Activated CD8-positive, alpha-beta T cell treated with anti-CD3 and anti-CD28 coated beads for 36 hours (primary cell): ENCODE results near the gene KCNAB1. TPM values are rescaled to one million over a fixed set of nuclear protein-coding genes. Genes with fewer than 3 reads are reported as not detected.

Source experiments
- ATAC-seq: fragments of 200-7000 bp; cut with Tn5 transposase; one replicate; pipeline ENCODE4 v1.10.0; 2021; ENCODE audit warnings: mild to moderate bottlenecking, moderate library complexity
- CTCF ChIA-PET: fragments of 350-600 bp; sonication (Branson Sonifier 250); formaldehyde crosslinking; loops from one replicate; lab custom pipeline; 2021; ENCODE audit warnings: antibody characterized with exemption; lab: Charles Lee
- POLR2A ChIA-PET: fragments of 350-600 bp; sonication (Branson Sonifier 250); formaldehyde crosslinking; loops from one replicate; lab custom pipeline; 2021; ENCODE audit warnings: antibody characterized with exemption; lab: Charles Lee
- DNase-seq: peaks from one replicate; pipeline ENCODE4 v3.0.0-alpha.2; 2020
- H3K27ac Mint-ChIP-seq: one replicate; pipeline ENCODE4 v1.8.0; 2021; ENCODE audit warnings: mild to moderate bottlenecking, mixed read lengths
- H3K27me3 Mint-ChIP-seq: one replicate; pipeline ENCODE4 v1.8.0; 2021; ENCODE audit warnings: mixed read lengths
- H3K36me3 Mint-ChIP-seq: one replicate; pipeline ENCODE4 v1.8.0; 2021; ENCODE audit warnings: low read depth, mixed read lengths
- H3K4me1 Mint-ChIP-seq: one replicate; pipeline ENCODE4 v1.8.0; 2021; ENCODE audit warnings: low read depth, mixed read lengths
- H3K4me3 Mint-ChIP-seq: one replicate; pipeline ENCODE4 v1.8.0; 2021; ENCODE audit warnings: mild to moderate bottlenecking, moderate library complexity, mixed read lengths
- H3K9me3 Mint-ChIP-seq: one replicate; pipeline ENCODE4 v1.8.0; 2021; ENCODE audit warnings: mixed read lengths
- intact Hi-C: fragments of 100-400 bp; cut with micrococcal nuclease; formaldehyde crosslinking; loops from one replicate; pipeline ENCODE4 v1.10.0; 2022
- total RNA-seq, 2 experiments: library from RNA; stranded (reverse); gene quantifications; one replicate each; pipeline ENCODE4 v1.2.3, GENCODE V29; 2021
- TF ChIP-seq, protein P1 (sequence below): fragments of 200-600 bp; IDR thresholded peaks from one replicate; pipeline ENCODE4 v1.8.0; 2022; ENCODE audit warnings: antibody characterized with exemption, mild to moderate bottlenecking

Gene KCNAB1
- total RNA-seq, 2 experiments from 2014 or later: not detected

GRCh38 chr3:156425651-156426050 lies 305.3 kb downstream of the KCNAB1 start:
- no peak for DNase-seq
- intact Hi-C loops: no loop called here
- no peak overlapping the region for H3K4me3 Mint-ChIP-seq
- ChIA-PET POLR2A (no interaction called here), CTCF (interaction anchor here (1.4 to 1.5 kb wide), 2 partner anchors 17 to 83 kb away, joined by 3 read pairs; no protein-coding TSS in a partner anchor)
- TF ChIP-seq, protein P1, sequence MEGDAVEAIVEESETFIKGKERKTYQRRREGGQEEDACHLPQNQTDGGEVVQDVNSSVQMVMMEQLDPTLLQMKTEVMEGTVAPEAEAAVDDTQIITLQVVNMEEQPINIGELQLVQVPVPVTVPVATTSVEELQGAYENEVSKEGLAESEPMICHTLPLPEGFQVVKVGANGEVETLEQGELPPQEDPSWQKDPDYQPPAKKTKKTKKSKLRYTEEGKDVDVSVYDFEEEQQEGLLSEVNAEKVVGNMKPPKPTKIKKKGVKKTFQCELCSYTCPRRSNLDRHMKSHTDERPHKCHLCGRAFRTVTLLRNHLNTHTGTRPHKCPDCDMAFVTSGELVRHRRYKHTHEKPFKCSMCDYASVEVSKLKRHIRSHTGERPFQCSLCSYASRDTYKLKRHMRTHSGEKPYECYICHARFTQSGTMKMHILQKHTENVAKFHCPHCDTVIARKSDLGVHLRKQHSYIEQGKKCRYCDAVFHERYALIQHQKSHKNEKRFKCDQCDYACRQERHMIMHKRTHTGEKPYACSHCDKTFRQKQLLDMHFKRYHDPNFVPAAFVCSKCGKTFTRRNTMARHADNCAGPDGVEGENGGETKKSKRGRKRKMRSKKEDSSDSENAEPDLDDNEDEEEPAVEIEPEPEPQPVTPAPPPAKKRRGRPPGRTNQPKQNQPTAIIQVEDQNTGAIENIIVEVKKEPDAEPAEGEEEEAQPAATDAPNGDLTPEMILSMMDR: no peak
- no peak overlapping the region for H3K27ac Mint-ChIP-seq
- no peak for ATAC-seq
- H3K4me1 Mint-ChIP-seq: no peaks in the 10 kb centered on the region
- no peaks in the 10 kb centered on the region for H3K27me3 Mint-ChIP-seq
- no peaks in the 10 kb centered on the region for H3K36me3 Mint-ChIP-seq
- H3K9me3 Mint-ChIP-seq: no peaks in the 10 kb centered on the region

DNA sequence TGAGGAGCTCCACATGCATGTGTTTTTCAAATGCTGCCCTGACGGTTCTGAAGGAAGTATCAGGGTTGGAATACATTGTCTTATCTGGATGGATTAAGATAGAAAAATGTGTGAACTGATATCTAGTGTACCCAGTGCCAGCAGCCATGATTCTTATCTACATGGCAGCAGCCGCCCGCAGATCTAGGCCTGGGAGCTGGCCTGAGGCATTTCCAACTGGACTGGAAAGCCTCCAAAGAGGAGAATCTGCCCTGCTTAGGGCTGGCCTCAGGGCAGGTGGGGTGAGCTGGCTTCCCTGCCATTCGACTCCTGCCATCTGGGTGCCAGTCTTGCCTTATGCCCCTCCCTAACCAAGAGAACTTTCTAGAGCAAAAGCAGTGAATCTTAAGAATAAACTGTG lies 308.7 kb downstream of the KCNAB1 start:
- Mint-ChIP-seq H3K4me3 (no peak overlapping the region), H3K27me3 (peaks cover 3% of the 10 kb centered on the region), H3K4me1 (no peaks in the 10 kb centered on the region), H3K9me3 (no peaks in the 10 kb centered on the region), H3K36me3 (no peaks in the 10 kb centered on the region), H3K27ac (no peak overlapping the region)
- intact Hi-C loops: no loop called here
- ChIA-PET POLR2A (no interaction called here), CTCF (interaction anchor here (1.0 kb wide), 1 partner anchor 277 kb away, joined by 3 read pairs; no protein-coding TSS in a partner anchor)
- DNase-seq: no peak
- TF ChIP-seq, protein P1: no peak
- no peak for ATAC-seq

DNA sequence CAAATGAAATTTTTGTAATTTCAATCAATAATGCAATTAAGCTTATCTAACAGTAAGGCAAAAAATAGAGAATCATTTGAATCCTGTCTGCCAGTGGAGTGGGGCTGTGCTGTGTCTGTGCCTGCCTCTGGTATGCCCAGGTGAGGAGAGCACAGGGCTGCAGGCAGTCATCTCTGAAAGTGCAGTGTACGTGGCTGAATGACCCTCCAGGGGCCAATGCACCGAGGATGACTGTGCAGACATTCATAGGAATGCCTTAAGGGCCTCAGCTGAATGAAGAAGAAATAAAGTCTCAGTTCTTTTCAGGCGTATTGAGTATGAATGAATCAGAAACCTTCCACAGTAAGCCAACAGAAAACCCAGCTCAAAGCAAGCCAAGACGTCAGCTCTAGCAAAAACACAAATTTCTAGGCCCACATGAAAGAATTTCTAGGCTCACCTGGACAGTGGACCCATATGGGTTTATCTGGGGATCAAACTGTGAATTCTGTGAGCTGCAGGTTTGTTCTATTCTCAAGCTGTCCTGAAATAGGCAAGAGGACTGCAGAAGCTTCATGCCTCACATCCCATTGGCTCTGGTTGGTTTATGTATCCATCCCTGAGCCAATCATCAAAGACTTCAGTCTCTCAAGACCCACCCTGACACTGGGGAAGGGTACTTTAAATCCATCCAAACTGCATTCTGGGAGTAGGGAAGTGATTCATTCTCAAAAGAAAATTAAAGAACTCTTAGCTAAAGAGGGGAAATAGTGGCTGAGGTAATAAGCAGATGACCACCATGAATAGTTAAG lies 311.2 kb downstream of the KCNAB1 start:
- no peak for ATAC-seq
- POLR2A ChIA-PET: no interaction called here
- TF ChIP-seq, protein P1: no peak
- CTCF ChIA-PET: interaction anchor here (1.1 to 1.7 kb wide), 4 partner anchors 11 to 280 kb away, joined by 3 to 4 read pairs (median 4); no protein-coding TSS in a partner anchor
- Mint-ChIP-seq H3K27ac (no peak overlapping the region), H3K4me1 (no peaks in the 10 kb centered on the region), H3K36me3 (no peaks in the 10 kb centered on the region), H3K9me3 (no peaks in the 10 kb centered on the region), H3K27me3 (peaks cover 7% of the 10 kb centered on the region), H3K4me3 (no peak overlapping the region)
- DNase-seq: no peak
- intact Hi-C loops: no loop called here

- DNase-seq: no peak
- ChIA-PET POLR2A (no interaction called here), CTCF (interaction anchor here (1.2 to 1.7 kb wide), 3 partner anchors 10 to 77 kb away, joined by 3 to 4 read pairs (median 4); no protein-coding TSS in a partner anchor)
- TF ChIP-seq, protein P1: no peak
- Mint-ChIP-seq H3K4me1 (no peaks in the 10 kb centered on the region), H3K27me3 (peaks cover 8% of the 10 kb centered on the region), H3K36me3 (no peaks in the 10 kb centered on the region), H3K9me3 (no peaks in the 10 kb centered on the region), H3K4me3 (no peak overlapping the region), H3K27ac (no peak overlapping the region)
- no peak for ATAC-seq
- intact Hi-C loops: no loop called here
Measured at GRCh38 chr3:156432563-156432962, 312.2 kb downstream of the KCNAB1 start.

DNA sequence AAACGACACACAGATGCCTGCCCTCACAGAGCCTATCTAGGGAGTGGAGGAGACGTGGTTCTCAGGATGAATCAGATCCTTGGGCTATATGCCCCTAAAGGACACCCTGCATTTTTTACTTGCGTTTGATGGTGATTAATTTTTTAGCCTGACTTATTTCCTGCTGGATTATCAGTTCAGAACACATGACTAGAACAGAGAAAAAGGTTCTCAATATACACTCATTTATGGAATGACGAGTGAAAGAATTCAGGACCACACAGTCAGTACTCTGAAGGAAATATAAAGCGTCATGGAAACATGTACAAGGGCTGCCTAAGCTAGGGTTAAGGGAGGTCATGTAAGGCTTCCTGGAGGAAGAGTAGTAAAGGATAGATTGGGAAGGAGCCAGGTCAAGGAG lies 312.8 kb downstream of the KCNAB1 start:
- no peak overlapping the region for H3K27ac Mint-ChIP-seq
- CTCF ChIA-PET: no interaction called here
- intact Hi-C loops: no loop called here
- no peaks in the 10 kb centered on the region for H3K9me3 Mint-ChIP-seq
- H3K4me3 Mint-ChIP-seq: no peak overlapping the region
- TF ChIP-seq, protein P1: no peak
- H3K4me1 Mint-ChIP-seq: no peaks in the 10 kb centered on the region
- POLR2A ChIA-PET: no interaction called here
- H3K36me3 Mint-ChIP-seq: no peaks in the 10 kb centered on the region
- ATAC-seq (no peak), DNase-seq (no peak)
- peaks cover 10% of the 10 kb centered on the region for H3K27me3 Mint-ChIP-seq
